ENCODE results near the gene AP1S2. TPM values are rescaled to one million over a fixed set of nuclear protein-coding genes. Genes with fewer than 3 reads are reported as not detected.

AP1S2 gene
- total and polyA plus RNA-seq, 2 of the 8 experiments (the other 6 are each of a cell fraction or from before 2014, with no cell fraction given) = 88.2 to 237 TPM

DNA sequence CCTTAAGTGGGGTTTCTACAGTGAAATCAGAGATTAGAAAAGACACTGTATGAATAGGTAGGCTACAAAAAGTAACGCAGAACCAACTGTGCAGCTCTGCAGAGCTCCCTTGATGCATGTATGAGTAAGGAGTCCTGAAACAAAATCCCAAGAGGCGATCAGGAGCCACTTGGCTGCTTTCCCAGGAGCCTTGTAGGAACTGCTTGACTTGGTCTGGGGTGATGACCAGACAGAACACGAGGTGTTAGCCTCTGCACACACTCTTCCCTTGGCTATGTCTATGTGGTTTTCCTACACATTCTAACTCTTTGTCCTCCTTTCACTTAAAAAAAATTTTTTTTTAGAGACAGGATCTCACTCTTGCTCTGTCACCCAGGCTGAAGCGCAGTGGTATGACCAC is 22.8 kb upstream of the AP1S2 start (continued):
- TF ChIP-seq CREB1 (IDR thresholded peaks at IDR 0.05) (no peak), CTCF (IDR thresholded peaks at IDR 0.05; ENCODE audit: control extremely low read depth in 1 of 3, insufficient read depth in 1 of 3, low read depth in 1 of 3, low read length in 3 of 3) (no peak)
